PC-3 (cell line): Measurements from ENCODE around the gene TANK. TPM values are rescaled to one million over a fixed set of nuclear protein-coding genes. Genes with fewer than 3 reads are reported as not detected.

Experiments
- ATAC-seq: fragments of 200-7000 bp; cut with Tn5 transposase; 2 replicates; pipeline ENCODE4 v1.9.1; 2020; ENCODE audit warnings: mild to moderate bottlenecking, moderate library complexity
- BruUV-seq: library from RNA; stranded (reverse); fragments of 400-500 nt; replicated peaks from 2 replicates; lab custom pipeline; 2021; lab: Mats Ljungman, UMichigan
- CTCF ChIA-PET: fragments of 300-600 bp; sonication (Branson Sonifier 250); formaldehyde crosslinking; loops from one replicate; lab custom pipeline; 2022; ENCODE audit warnings: antibody characterized with exemption; lab: Charles Lee
- POLR2A ChIA-PET: fragments of 300-600 bp; sonication (Branson Sonifier 250); formaldehyde crosslinking; loops from one replicate; lab custom pipeline; 2022; ENCODE audit warnings: antibody characterized with exemption; ENCODE audit not compliant: unreplicated experiment; lab: Charles Lee
- DNase-seq: peaks from one replicate; pipeline ENCODE4 v3.0.0-alpha.2; 2015
- H2AFZ ChIP-seq: fragments of 300-600 bp; sonication (generic); 2 replicates; pipeline ENCODE4 v1.6.0; 2016; ENCODE audit warnings: antibody characterized with exemption, low read length
- H3F3A ChIP-seq: fragments of 300-600 bp; sonication (generic); one replicate; pipeline ENCODE4 v1.6.0; 2017; ENCODE audit warnings: antibody characterized with exemption, low read length, control low read depth, mild to moderate bottlenecking; ENCODE audit not compliant: unreplicated experiment
- H3K27ac ChIP-seq: fragments of 300-600 bp; sonication (generic); 2 replicates; pipeline ENCODE4 v1.5.1; 2016; ENCODE audit warnings: mild to moderate bottlenecking, low read length
- H3K27me3 ChIP-seq: fragments of 300-600 bp; sonication (generic); 2 replicates; pipeline ENCODE4 v1.6.1; 2016; ENCODE audit warnings: low read length, mixed read lengths
- H3K36me3 ChIP-seq: fragments of 300-600 bp; sonication (generic); 2 replicates; pipeline ENCODE4 v1.6.1; 2016; ENCODE audit warnings: low read depth, mixed run types, low read length, mixed read lengths
- H3K4me1 ChIP-seq: fragments of 300-600 bp; sonication (generic); 2 replicates; pipeline ENCODE4 v1.5.1; 2016; ENCODE audit warnings: low read length; ENCODE audit not compliant: insufficient read depth
- H3K4me2 ChIP-seq: fragments of 300-600 bp; sonication (generic); 2 replicates; pipeline ENCODE4 v1.6.0; 2016; ENCODE audit warnings: low read length
- H3K4me3 ChIP-seq: fragments of 300-600 bp; sonication (generic); 2 replicates; pipeline ENCODE4 v1.5.1; 2016; ENCODE audit warnings: mild to moderate bottlenecking, low read length, mixed read lengths
- H3K79me2 ChIP-seq: fragments of 300-600 bp; sonication (generic); 2 replicates; pipeline ENCODE4 v1.6.1; 2017; ENCODE audit warnings: low read length, mixed read lengths
- H3K9ac ChIP-seq: fragments of 300-600 bp; sonication (generic); 2 replicates; pipeline ENCODE4 v1.6.0; 2016; ENCODE audit warnings: mild to moderate bottlenecking, low read length
- H3K9me2 ChIP-seq: fragments of 300-600 bp; sonication (generic); replicated peaks from 2 replicates; pipeline ENCODE4 v1.6.1; 2016; ENCODE audit warnings: mixed run types, low read length, mixed read lengths
- H3K9me3 ChIP-seq: fragments of 300-600 bp; sonication (generic); 2 replicates; pipeline ENCODE4 v1.6.1; 2016; ENCODE audit warnings: low read length, mixed read lengths
- H4K20me1 ChIP-seq: fragments of 300-600 bp; sonication (generic); 2 replicates; pipeline ENCODE4 v1.6.1; 2016; ENCODE audit warnings: low read length, mixed read lengths
- EZH2 ChIP-seq: fragments of 300-600 bp; sonication (generic); IDR thresholded peaks from one replicate; pipeline ENCODE4 v1.6.1; 2017; ENCODE audit warnings: antibody characterized with exemption, mild to moderate bottlenecking, low read length; ENCODE audit not compliant: unreplicated experiment
- EZH2phosphoT487 ChIP-seq: fragments of 300-600 bp; sonication (generic); IDR thresholded peaks from 2 replicates; pipeline ENCODE4 v1.6.1; 2018; ENCODE audit warnings: mild to moderate bottlenecking, antibody characterized with exemption, low read length, borderline replicate concordance
- intact Hi-C: fragments of 100-400 bp; cut with micrococcal nuclease; formaldehyde crosslinking; loops from 2 replicates; pipeline ENCODE4 v1.9.0; 2023
- total RNA-seq: library from RNA; depleted of rRNA; stranded (reverse); fragments of >200 nt; gene quantifications from 2 replicates; pipeline ENCODE4 v1.2.3, GENCODE V29; 2014
- TF ChIP-seq, protein P1 (sequence below): fragments of 300-600 bp; sonication (generic); conservative IDR thresholded peaks from 2 replicates; pipeline ENCODE4 v1.5.1; 2017; ENCODE audit warnings: antibody characterized with exemption, low read depth, mild to moderate bottlenecking, low read length

TANK gene
- total RNA-seq, 1 experiment from 2014 or later = 23.7 TPM

GRCh38 chr2:161124201-161124600 is 36.0 kb upstream of the TANK start:
- Histone ChIP-seq H3K79me2 (no peaks in the 10 kb centered on the region), H3K4me2 (peak overlapping the region; percentile 88), H3K4me1 (peaks cover 42% of the 10 kb centered on the region), H3F3A (peaks cover 10% of the 10 kb centered on the region), H3K9me2 (no peaks in the 10 kb centered on the region), H3K9ac (no peak overlapping the region), H4K20me1 (no peaks in the 10 kb centered on the region), H3K4me3 (peak overlapping the region; percentile 61; the same call in 1 of the 2 replicates), H3K27ac (peak overlapping the region; percentile 98), H3K27me3 (no peaks in the 10 kb centered on the region), H3K9me3 (no peaks in the 10 kb centered on the region), H2AFZ (no peak overlapping the region), H3K36me3 (no peaks in the 10 kb centered on the region)
- ChIA-PET CTCF (no interaction called here), POLR2A (no interaction called here)
- no peak for TF ChIP-seq EZH2
- TF ChIP-seq EZH2phosphoT487 = no peak
- TF ChIP-seq, protein P1, sequence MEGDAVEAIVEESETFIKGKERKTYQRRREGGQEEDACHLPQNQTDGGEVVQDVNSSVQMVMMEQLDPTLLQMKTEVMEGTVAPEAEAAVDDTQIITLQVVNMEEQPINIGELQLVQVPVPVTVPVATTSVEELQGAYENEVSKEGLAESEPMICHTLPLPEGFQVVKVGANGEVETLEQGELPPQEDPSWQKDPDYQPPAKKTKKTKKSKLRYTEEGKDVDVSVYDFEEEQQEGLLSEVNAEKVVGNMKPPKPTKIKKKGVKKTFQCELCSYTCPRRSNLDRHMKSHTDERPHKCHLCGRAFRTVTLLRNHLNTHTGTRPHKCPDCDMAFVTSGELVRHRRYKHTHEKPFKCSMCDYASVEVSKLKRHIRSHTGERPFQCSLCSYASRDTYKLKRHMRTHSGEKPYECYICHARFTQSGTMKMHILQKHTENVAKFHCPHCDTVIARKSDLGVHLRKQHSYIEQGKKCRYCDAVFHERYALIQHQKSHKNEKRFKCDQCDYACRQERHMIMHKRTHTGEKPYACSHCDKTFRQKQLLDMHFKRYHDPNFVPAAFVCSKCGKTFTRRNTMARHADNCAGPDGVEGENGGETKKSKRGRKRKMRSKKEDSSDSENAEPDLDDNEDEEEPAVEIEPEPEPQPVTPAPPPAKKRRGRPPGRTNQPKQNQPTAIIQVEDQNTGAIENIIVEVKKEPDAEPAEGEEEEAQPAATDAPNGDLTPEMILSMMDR = no peak
- DNase-seq (no peak), ATAC-seq (no peak)
- intact Hi-C loops = no loop called here
- BruUV-seq = no TSS peak

- TF ChIP-seq EZH2phosphoT487 = no peak
- no peak for TF ChIP-seq EZH2
- TF ChIP-seq, protein P1 = no peak
- H4K20me1 ChIP-seq = no peaks in the 10 kb centered on the region
- H2AFZ ChIP-seq = peak overlapping the region; percentile 18; the same call in 1 of the 2 replicates
- peaks cover 8% of the 10 kb centered on the region for H3F3A ChIP-seq
- H3K9me3 ChIP-seq = no peaks in the 10 kb centered on the region
- H3K27me3 ChIP-seq = no peaks in the 10 kb centered on the region
- no peak overlapping the region for H3K4me3 ChIP-seq
- ATAC-seq (no peak), DNase-seq (peak; percentile 29)
- no TSS peak for BruUV-seq
- ChIA-PET CTCF (no interaction called here), POLR2A (no interaction called here)
- peaks cover 25% of the 10 kb centered on the region for H3K4me1 ChIP-seq
- H3K4me2 ChIP-seq = peak overlapping the region; percentile 14; the same call in 1 of the 2 replicates
- no peaks in the 10 kb centered on the region for H3K79me2 ChIP-seq
- no peak overlapping the region for H3K27ac ChIP-seq
- intact Hi-C loops = no loop called here
- H3K36me3 ChIP-seq = no peaks in the 10 kb centered on the region
- no peak overlapping the region for H3K9ac ChIP-seq
- H3K9me2 ChIP-seq = no peaks in the 10 kb centered on the region
Observed at GRCh38 chr2:161128885-161129284, 31.3 kb upstream of the TANK start.

DNA sequence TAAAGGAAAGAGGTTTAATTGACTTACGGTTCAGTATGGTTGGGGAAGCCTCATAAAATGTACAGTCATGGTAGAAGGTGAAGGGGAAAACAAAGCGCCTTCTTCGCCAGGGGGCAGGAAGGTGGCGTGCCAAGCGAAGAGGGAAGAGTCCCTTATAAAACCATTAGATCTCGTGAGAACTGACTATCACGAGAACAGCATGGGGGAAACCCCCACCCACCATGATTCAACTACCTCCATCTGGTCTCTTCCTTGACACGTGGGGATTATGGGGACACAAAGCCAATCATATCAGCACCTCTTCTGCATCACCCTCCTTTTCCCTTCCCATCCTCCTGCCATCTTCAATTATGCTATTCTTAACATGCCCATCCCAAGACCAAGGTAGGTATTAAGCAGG is 29.9 kb upstream of the TANK start:
- BruUV-seq = no TSS peak

More for the DNA sequence above, 29.9 kb upstream of the TANK start:
- intact Hi-C loops = no loop called here
- Histone ChIP-seq H3K4me2 (no peak overlapping the region), H3K36me3 (no peaks in the 10 kb centered on the region), H3K4me1 (peaks cover 24% of the 10 kb centered on the region), H3K9me2 (no peaks in the 10 kb centered on the region), H2AFZ (no peak overlapping the region), H3K27ac (no peak overlapping the region), H3K4me3 (no peak overlapping the region), H3K9me3 (no peaks in the 10 kb centered on the region), H3K79me2 (no peaks in the 10 kb centered on the region), H3K9ac (no peak overlapping the region), H3K27me3 (no peaks in the 10 kb centered on the region), H4K20me1 (no peaks in the 10 kb centered on the region), H3F3A (no peaks in the 10 kb centered on the region)
- TF ChIP-seq EZH2 (no peak), EZH2phosphoT487 (no peak)
- TF ChIP-seq, protein P1 = no peak
- ChIA-PET POLR2A (no interaction called here), CTCF (no interaction called here)
- DNase-seq (no peak), ATAC-seq (no peak)
